ENCODE results near the gene SUCLG1. TPM values are rescaled to one million over a fixed set of nuclear protein-coding genes. Genes with fewer than 3 reads are reported as not detected.
"Not testable (repeated sequence)": the region's sequence is repeated elsewhere in the genome, so short reads cannot be mapped to it uniquely, and the experiment has no call there.

SUCLG1 gene
- total and polyA plus RNA-seq, 4 donors: 60.5 to 149 (median 120) TPM

DNA sequence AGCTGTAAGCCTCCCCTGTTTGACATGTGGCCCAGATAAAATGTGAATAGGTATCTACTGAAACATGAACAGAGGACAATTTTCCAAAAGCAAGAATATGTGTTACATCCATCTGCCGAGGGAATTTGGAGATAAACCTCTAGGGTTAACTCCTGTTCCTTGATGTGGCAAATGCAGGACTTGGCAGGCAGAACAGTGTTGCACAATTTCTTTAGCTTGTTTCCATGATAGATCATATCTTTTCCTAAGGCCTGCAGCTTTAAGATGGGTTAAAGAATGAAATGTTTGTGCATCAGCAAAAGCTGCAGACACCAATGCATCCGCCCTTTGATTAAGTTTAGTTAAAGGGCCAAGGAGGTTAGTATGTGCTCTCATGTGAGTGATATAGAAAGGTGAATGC is 13.3 kb upstream of the SUCLG1 start:
- not testable (repeated sequence) for H3K27ac ChIP-seq (ENCODE audit: low read depth in 1 of 2, low read length in 2 of 2); DNase-seq (ENCODE audit: low spot score); H3K9ac ChIP-seq (ENCODE audit: low read depth in 1 of 2, low read length in 2 of 2); H3K4me3 ChIP-seq (ENCODE audit: low read depth in 1 of 3, low read length in 3 of 3); H3K36me3 ChIP-seq (ENCODE audit: control insufficient read depth in 4 of 4, insufficient read depth in 3 of 4, low read depth in 1 of 4, low read length in 3 of 4); H3K27me3 ChIP-seq (ENCODE audit: control insufficient read depth in 4 of 4, insufficient read depth in 4 of 4, low read length in 3 of 4); H3K9me3 ChIP-seq (ENCODE audit: control insufficient read depth in 4 of 4, low read length in 3 of 4)
- peaks cover 1 to 15% (median 13%) of the 10 kb centered on the region in 4 donors for H3K4me1 ChIP-seq (ENCODE audit: control insufficient read depth in 4 of 4, insufficient read depth in 4 of 4, low read length in 3 of 4)
- peak; percentile 25 to 35 for TF ChIP-seq HNF4A (conservative IDR thresholded peaks at IDR 0.05)
- peak; percentile 16 for TF ChIP-seq SP1 (IDR thresholded peaks at IDR 0.05)
- TF ChIP-seq RAD21 (IDR thresholded peaks at IDR 0.05): peak in 1 of 2 donors; percentile 25
- WGBS: 32% methylated on average over 2 of the region's 2 CpGs

- Histone ChIP-seq H3K27me3 (ENCODE audit: control insufficient read depth in 4 of 4, insufficient read depth in 4 of 4, low read length in 3 of 4) (no peaks in the 10 kb centered on the region), H3K4me3 (ENCODE audit: low read depth in 1 of 3, low read length in 3 of 3) (no peak overlapping the region), H3K36me3 (ENCODE audit: control insufficient read depth in 4 of 4, insufficient read depth in 3 of 4, low read depth in 1 of 4, low read length in 3 of 4) (no peaks in the 10 kb centered on the region), H3K27ac (ENCODE audit: low read depth in 1 of 2, low read length in 2 of 2) (no peak overlapping the region), H3K9me3 (ENCODE audit: control insufficient read depth in 4 of 4, low read length in 3 of 4) (no peaks in the 10 kb centered on the region), H3K4me1 (ENCODE audit: control insufficient read depth in 4 of 4, insufficient read depth in 4 of 4, low read length in 3 of 4) (peaks cover 1 to 12% (median 5%) of the 10 kb centered on the region in 4 donors), H3K9ac (ENCODE audit: low read depth in 1 of 2, low read length in 2 of 2) (no peak overlapping the region)
- no peak for TF ChIP-seq GABPA (IDR thresholded peaks at IDR 0.05 in 1 of 2, conservative IDR thresholded peaks at IDR 0.05 in 1 of 2)
- TF ChIP-seq HNF4A (conservative IDR thresholded peaks at IDR 0.05): no peak
- no peak for TF ChIP-seq FOXA1 (IDR thresholded peaks at IDR 0.05)
- no peak for TF ChIP-seq JUND (IDR thresholded peaks at IDR 0.05)
- no peak for TF ChIP-seq SP1 (IDR thresholded peaks at IDR 0.05)
- TF ChIP-seq YY1 (IDR thresholded peaks at IDR 0.05): no peak
- TF ChIP-seq ZBTB33 (IDR thresholded peaks at IDR 0.05): no peak
- no peak for TF ChIP-seq RAD21 (IDR thresholded peaks at IDR 0.05)
- TF ChIP-seq REST (IDR thresholded peaks at IDR 0.05): no peak
- TF ChIP-seq, protein P1, sequence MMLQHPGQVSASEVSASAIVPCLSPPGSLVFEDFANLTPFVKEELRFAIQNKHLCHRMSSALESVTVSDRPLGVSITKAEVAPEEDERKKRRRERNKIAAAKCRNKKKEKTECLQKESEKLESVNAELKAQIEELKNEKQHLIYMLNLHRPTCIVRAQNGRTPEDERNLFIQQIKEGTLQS (IDR thresholded peaks at IDR 0.05): no peak
- TF ChIP-seq, protein P2, sequence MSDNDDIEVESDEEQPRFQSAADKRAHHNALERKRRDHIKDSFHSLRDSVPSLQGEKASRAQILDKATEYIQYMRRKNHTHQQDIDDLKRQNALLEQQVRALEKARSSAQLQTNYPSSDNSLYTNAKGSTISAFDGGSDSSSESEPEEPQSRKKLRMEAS (IDR thresholded peaks at IDR 0.05): no peak
- TF ChIP-seq, protein P3, sequence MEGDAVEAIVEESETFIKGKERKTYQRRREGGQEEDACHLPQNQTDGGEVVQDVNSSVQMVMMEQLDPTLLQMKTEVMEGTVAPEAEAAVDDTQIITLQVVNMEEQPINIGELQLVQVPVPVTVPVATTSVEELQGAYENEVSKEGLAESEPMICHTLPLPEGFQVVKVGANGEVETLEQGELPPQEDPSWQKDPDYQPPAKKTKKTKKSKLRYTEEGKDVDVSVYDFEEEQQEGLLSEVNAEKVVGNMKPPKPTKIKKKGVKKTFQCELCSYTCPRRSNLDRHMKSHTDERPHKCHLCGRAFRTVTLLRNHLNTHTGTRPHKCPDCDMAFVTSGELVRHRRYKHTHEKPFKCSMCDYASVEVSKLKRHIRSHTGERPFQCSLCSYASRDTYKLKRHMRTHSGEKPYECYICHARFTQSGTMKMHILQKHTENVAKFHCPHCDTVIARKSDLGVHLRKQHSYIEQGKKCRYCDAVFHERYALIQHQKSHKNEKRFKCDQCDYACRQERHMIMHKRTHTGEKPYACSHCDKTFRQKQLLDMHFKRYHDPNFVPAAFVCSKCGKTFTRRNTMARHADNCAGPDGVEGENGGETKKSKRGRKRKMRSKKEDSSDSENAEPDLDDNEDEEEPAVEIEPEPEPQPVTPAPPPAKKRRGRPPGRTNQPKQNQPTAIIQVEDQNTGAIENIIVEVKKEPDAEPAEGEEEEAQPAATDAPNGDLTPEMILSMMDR (IDR thresholded peaks at IDR 0.05; ENCODE audit: low read depth, low read length, missing input control): no peak
- TF ChIP-seq TAF1 (conservative IDR thresholded peaks at IDR 0.05): no peak
- no peak for TF ChIP-seq HNF4G (IDR thresholded peaks at IDR 0.05)
- TF ChIP-seq EGR1 (IDR thresholded peaks at IDR 0.05; ENCODE audit: low read depth in 2 of 2): no peak
- no peak for TF ChIP-seq RXRA (IDR thresholded peaks at IDR 0.05)
- no peak for DNase-seq (ENCODE audit: low spot score)
- 95% methylated on average over 1 of the region's 1 CpG for WGBS
Observed at GRCh38 chr2:84467389-84467788, 8.3 kb upstream of the SUCLG1 start.
